Activated naive CD4-positive, alpha-beta T cell treated with anti-CD3 and anti-CD28 coated beads for 36 hours (primary cell): ENCODE measurements around the gene NUP37. TPM values are rescaled to one million over a fixed set of nuclear protein-coding genes. Genes with fewer than 3 reads are reported as not detected.
A peak's percentile ranks its signal among the peaks of the same experiment; 100 is the strongest.
"Not testable (repeated sequence)": the region's sequence is repeated elsewhere in the genome, so short reads cannot be mapped to it uniquely, and the experiment has no call there.

ENCODE experiments used
- CTCF ChIA-PET: fragments of 350-600 bp; sonication (Branson Sonifier 250); formaldehyde crosslinking; loops from one replicate; lab custom pipeline; 2021; ENCODE audit warnings: antibody characterized with exemption; lab: Charles Lee
- DNase-seq: peaks from one replicate; pipeline ENCODE4 v3.0.0-alpha.2; 2020
- H3K27ac Mint-ChIP-seq: one replicate; pipeline ENCODE4 v1.8.0; 2021; ENCODE audit warnings: mild to moderate bottlenecking, mixed read lengths
- H3K27me3 Mint-ChIP-seq: one replicate; pipeline ENCODE4 v1.8.0; 2021; ENCODE audit warnings: low read depth, mixed read lengths
- H3K36me3 Mint-ChIP-seq: one replicate; pipeline ENCODE4 v1.8.0; 2021; ENCODE audit warnings: low read depth, mixed read lengths
- H3K4me1 Mint-ChIP-seq: one replicate; pipeline ENCODE4 v1.8.0; 2021; ENCODE audit warnings: low read depth, mixed read lengths
- H3K4me3 Mint-ChIP-seq: one replicate; pipeline ENCODE4 v1.8.0; 2021; ENCODE audit warnings: mild to moderate bottlenecking, moderate library complexity, mixed read lengths
- H3K9me3 Mint-ChIP-seq: one replicate; pipeline ENCODE4 v1.8.0; 2021; ENCODE audit warnings: mixed read lengths
- intact Hi-C: fragments of 100-400 bp; cut with micrococcal nuclease; formaldehyde crosslinking; loops from one replicate; pipeline ENCODE4 v1.15.1; 2023
- total RNA-seq, 2 experiments: library from RNA; stranded (reverse); gene quantifications; one replicate each; pipeline ENCODE4 v1.2.3, GENCODE V29; 2021

The NUP37 gene
- total RNA-seq, 2 experiments from 2014 or later = 85.3 to 88.0 TPM

DNA sequence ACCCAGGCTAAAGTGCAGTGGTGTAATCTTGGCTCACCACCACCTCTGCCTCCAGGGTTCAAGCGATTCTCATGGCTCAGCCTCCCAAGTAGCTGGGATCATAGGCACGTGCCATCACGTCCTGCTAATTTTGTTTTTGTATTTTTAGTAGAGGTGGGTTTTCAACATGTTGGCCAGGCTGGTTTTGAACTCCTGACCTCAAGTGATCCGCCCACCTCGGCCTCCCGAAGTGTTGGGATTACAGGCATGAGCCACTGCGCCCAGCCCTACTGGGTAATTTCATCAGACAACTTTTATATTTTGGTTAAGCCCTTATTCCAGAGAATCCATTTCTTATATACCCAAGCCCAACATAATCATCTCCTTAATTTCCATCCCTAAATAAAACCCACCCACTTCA lies 47.8 kb downstream of the NUP37 start:
- intact Hi-C loops, H3K9me3 Mint-ChIP-seq, H3K27me3 Mint-ChIP-seq, H3K4me3 Mint-ChIP-seq, H3K27ac Mint-ChIP-seq, H3K36me3 Mint-ChIP-seq, H3K4me1 Mint-ChIP-seq, DNase-seq: not testable (repeated sequence)
- CTCF ChIA-PET = interaction anchor here (0.6 kb wide), 1 partner anchor 38 kb away, joined by 4 read pairs; no protein-coding TSS in a partner anchor

DNA sequence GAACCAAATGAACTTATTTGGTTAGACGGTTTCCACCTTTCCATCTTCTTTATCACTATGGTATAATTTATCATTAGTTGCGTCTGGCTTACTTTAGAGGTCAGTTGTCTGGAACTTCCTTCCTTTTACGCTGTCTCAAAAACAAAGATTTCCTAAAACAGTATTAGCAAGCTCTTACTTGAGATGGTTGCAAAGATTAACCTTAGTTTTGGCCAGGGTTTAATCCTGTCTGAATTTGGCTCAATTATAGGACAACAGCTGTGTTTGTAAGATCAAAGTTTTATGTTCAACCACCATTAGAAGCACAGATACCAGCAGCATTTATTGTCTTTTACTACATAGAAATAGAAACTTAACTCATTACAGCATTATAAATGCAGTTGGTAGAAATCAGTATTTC lies 50.2 kb downstream of the NUP37 start:
- CTCF ChIA-PET = no interaction called here
- intact Hi-C loops = loop anchor here (10.0 kb wide), 1 partner anchor 275 kb away; no protein-coding TSS in a partner anchor
- Mint-ChIP-seq H3K4me3 (no peak overlapping the region), H3K27ac (no peak overlapping the region), H3K27me3 (no peaks in the 10 kb centered on the region), H3K36me3 (no peaks in the 10 kb centered on the region), H3K4me1 (no peaks in the 10 kb centered on the region), H3K9me3 (no peaks in the 10 kb centered on the region)
- DNase-seq = no peak

DNA sequence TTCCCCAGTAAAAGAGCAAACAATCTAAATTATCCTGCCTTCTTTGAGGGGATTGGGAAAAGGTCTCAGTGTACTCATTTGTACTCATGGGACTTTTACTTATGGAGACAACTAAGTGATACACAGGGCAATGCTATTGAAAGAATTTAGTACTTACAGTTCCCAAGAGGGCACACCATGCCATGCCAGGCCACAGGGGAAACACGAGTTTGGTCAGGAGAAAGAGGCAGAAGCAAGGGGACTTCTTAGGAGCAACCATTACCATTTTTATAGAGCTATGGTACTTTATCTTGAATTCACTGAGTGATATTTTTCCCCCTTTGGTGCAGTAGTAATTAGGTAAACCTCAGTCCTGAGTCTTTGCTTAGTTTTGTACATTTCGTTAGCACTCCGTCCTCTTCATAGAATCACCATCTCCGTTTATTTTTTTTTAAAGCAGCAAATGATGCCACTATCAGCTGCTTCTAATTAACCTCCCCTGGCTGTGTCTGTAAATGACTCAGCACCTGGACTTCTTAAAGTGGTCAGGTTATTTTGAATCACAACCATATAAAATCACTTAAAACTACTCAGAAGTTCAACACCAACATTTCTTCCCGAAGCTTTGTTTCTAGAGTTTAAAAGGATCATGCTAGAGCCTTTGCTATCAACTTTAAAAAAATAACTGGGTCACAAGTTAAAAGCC lies 52.2 kb downstream of the NUP37 start:
- CTCF ChIA-PET = no interaction called here
- H3K36me3 Mint-ChIP-seq = no peaks in the 10 kb centered on the region
- intact Hi-C loops = loop anchor here (10.0 kb wide), 1 partner anchor 273 kb away; no protein-coding TSS in a partner anchor

DNA sequence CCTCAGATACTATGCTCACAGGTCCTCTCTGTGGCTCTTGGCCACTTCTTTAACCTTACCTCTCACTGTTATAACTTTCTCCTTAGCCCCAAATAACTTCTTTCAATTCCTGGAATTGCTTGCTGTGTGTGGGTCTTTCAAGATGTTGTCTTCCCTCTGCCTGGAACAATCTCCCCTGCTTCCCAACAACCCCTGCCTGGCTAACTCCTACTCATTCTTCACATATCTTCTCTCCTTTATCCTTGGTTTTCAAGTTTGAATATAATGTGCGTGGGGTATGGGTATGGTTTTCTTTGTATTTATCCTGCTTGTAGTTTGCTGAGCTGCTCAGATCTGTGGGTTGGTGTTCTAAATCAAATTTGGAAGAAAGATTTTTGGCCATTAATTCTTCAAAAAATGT lies 55.4 kb downstream of the NUP37 start:
- peaks cover 15% of the 10 kb centered on the region for H3K4me1 Mint-ChIP-seq
- no peak for DNase-seq
- no peak overlapping the region for H3K4me3 Mint-ChIP-seq
- CTCF ChIA-PET = no interaction called here
- H3K27ac Mint-ChIP-seq = no peak overlapping the region
- intact Hi-C loops = loop anchor here (5.0 to 10.0 kb wide), 4 partner anchors 202 to 657 kb away; partner anchors contain the start of genes ARL1 and CHPT1
- no peaks in the 10 kb centered on the region for H3K27me3 Mint-ChIP-seq
- H3K9me3 Mint-ChIP-seq = no peaks in the 10 kb centered on the region
- H3K36me3 Mint-ChIP-seq = peaks cover 4% of the 10 kb centered on the region

More for the DNA sequence above, 52.2 kb downstream of the NUP37 start:
- H3K27ac Mint-ChIP-seq = no peak overlapping the region
- H3K4me3 Mint-ChIP-seq = no peak overlapping the region
- DNase-seq = no peak
- H3K27me3 Mint-ChIP-seq = no peaks in the 10 kb centered on the region
- H3K9me3 Mint-ChIP-seq = no peaks in the 10 kb centered on the region
- no peaks in the 10 kb centered on the region for H3K4me1 Mint-ChIP-seq

DNA sequence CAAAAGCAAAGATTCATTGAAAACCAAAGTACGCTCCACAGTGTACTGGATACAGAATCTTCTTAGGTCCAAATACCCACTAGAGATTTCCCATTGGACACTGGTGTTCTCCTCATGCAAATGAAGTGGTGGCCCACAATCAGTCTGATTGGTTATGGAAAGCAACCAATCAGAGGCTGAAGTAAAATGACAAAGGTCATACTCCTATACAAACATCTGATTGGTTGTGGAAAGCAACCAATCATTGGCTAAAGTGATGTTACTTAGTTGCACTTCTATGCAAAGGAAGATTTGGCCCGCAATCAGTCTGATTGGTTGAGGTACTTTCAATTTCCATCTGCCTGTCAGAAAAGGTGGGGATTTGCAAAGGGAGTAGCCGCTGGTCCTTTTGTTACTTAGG lies 56.8 kb downstream of the NUP37 start:
- H3K27ac Mint-ChIP-seq = no peak overlapping the region

DNA sequence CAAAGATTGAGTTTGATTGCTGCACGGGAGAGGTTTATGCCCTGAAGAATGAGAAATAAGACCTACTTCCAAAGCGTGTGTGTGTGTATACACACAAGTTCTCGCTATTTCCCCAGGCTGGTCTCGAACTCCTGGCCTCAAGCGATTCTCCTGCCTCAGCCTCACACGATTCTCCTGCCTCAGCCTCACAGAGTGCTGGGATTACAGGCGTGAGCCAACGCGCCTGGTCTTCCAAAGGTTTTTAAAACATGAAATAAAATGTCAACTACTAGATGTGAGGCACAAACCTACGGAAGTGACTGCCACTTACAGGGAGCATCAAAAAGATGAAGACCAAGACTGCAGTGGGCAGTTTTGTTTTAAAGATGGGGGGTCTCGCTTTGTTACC lies 57.5 kb downstream of the NUP37 start:
- H3K4me3 Mint-ChIP-seq = peak overlapping the region; percentile 96
- no peaks in the 10 kb centered on the region for H3K9me3 Mint-ChIP-seq
- H3K27ac Mint-ChIP-seq = peak overlapping the region; percentile 98
- peaks cover 29% of the 10 kb centered on the region for H3K4me1 Mint-ChIP-seq
- no peak for DNase-seq
- intact Hi-C loops = loop anchor here (1.0 to 10.0 kb wide), 13 partner anchors 18 to 1867 kb away; partner anchors contain the start of genes ARL1, CHPT1, DEPDC4 and DRAM1
- peaks cover 12% of the 10 kb centered on the region for H3K36me3 Mint-ChIP-seq
- no peaks in the 10 kb centered on the region for H3K27me3 Mint-ChIP-seq
- CTCF ChIA-PET = interaction anchor here (1.4 kb wide), 1 partner anchor 1486 kb away, joined by 3 read pairs; no protein-coding TSS in a partner anchor

More for the DNA sequence above, 56.8 kb downstream of the NUP37 start:
- CTCF ChIA-PET = no interaction called here
- H3K4me1 Mint-ChIP-seq = peaks cover 24% of the 10 kb centered on the region
- H3K27me3 Mint-ChIP-seq = no peaks in the 10 kb centered on the region
- intact Hi-C loops = loop anchor here (5.0 to 10.0 kb wide), 4 partner anchors 201 to 656 kb away; partner anchors contain the start of genes ARL1 and CHPT1
- H3K9me3 Mint-ChIP-seq = no peaks in the 10 kb centered on the region
- DNase-seq = no peak
- no peak overlapping the region for H3K4me3 Mint-ChIP-seq
- H3K36me3 Mint-ChIP-seq = peaks cover 8% of the 10 kb centered on the region

DNA sequence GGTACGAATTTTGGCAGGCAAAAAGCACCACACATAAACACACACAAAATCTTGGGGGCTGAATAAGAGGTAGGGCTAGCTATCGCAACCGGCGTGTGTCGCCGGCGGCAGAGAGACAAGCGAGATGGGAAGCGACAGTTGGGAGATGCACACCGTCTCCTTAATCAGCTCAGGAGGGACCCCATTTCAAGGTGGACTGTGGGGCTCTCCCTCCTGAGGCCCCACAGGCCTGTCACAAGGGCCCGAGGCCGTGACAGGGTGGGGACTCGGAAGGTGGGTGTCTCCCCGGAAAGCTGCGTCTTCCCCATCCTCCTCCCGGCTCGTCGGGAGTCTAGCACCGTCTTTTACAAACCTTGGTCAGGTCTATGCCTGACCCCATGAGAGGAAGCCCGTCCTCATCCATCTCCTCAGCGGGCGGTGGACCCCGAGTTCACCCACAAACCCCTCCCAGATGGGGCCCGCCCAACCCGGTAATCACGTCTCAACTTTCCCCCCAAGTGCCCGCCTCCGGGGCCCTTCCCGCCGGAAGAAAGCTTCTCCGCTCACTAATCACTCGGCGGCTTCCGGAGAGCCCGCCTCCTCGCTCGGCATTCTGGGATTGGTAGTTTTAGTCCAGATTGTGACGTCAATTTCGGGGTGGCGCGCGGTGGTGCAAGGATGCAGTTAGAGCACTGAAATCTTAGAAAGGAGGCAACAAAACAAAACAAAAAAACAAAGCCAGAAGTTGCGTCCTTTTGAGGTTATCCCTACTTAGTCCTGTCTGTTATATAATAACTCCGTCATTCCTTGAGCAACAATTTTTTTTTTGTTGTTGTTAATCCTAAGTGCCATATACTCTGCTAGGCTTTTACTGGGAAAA lies 58.1 kb downstream of the NUP37 start, which contains the start of gene WASHC3:
WASHC3 (minus strand) TSS at position 432 of the 859 bp plus-strand sequence; CDS start at position 403, 29 bp downstream.
- Mint-ChIP-seq H3K9me3 (no peaks in the 10 kb centered on the region), H3K4me3 (peak within 1 kb of the TSS; percentile 96), H3K27me3 (no peaks in the 10 kb centered on the region), H3K4me1 (peaks cover 29% of the 10 kb centered on the region), H3K36me3 (peaks cover 14% of the 10 kb centered on the region), H3K27ac (peak within 1 kb of the TSS; percentile 98)
- peak; percentile 98 for DNase-seq
- CTCF ChIA-PET = interaction anchor here (0.5 to 1.4 kb wide), 2 partner anchors 33 to 1486 kb away, joined by 3 read pairs; no protein-coding TSS in a partner anchor
- intact Hi-C loops = loop anchor here (1.0 to 10.0 kb wide), 15 partner anchors 17 to 1868 kb away; partner anchors contain the start of genes ARL1, CHPT1, DEPDC4 and DRAM1

DNA sequence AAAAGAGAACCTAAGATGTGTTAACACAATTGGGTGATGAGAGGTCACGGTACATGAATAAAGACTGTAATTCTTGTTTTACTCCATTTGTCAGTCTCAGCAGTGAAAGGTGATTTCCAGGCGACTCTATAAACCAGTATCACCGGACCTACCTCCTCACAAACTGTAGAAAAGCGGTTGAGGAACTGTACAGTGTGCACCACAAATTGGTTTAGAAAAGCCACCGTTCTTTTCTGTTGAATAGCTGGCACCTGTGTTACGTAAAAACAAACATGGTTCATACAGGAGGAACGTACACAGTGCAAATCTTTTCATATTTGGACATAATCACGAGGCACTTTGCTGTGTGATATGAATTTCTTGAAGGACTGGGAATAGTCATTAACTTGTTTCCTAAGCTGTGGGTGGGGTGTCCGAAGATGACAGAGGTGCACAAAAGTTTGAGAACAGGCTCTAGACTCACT lies 58.8 kb downstream of the NUP37 start:
- intact Hi-C loops = loop anchor here (1.0 to 10.0 kb wide), 6 partner anchors 144 to 654 kb away; partner anchors contain the start of genes ARL1 and CHPT1
- H3K4me3 Mint-ChIP-seq = peak overlapping the region; percentile 96
- H3K36me3 Mint-ChIP-seq = peaks cover 19% of the 10 kb centered on the region
- H3K27me3 Mint-ChIP-seq = no peaks in the 10 kb centered on the region
- H3K4me1 Mint-ChIP-seq = peaks cover 29% of the 10 kb centered on the region
- no peaks in the 10 kb centered on the region for H3K9me3 Mint-ChIP-seq
- peak overlapping the region; percentile 98 for H3K27ac Mint-ChIP-seq
- CTCF ChIA-PET = interaction anchor here (0.5 to 1.4 kb wide), 2 partner anchors 34 to 1487 kb away, joined by 3 read pairs; no protein-coding TSS in a partner anchor
- peak; percentile 50 for DNase-seq

DNA sequence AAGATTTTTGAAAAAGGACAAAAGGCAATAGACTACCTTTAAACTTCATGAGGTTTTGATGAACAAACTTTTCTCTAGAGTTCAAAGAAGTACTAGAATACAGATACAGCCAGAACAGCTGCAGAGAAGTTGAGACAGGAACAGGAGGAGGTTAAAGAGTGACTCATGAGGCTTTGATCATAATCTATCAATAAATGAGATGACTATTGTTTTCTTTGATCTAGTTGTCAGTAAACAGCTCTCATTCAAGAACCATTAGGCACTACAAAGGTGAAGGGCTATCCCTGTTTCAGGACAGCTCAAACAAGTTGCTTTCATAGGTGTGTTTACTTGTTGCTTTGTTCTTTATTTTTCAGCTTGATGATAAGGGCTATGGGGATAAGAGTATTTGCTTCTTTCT lies 60.6 kb downstream of the NUP37 start:
- intact Hi-C loops = loop anchor here (1.0 kb wide), 1 partner anchor 138 kb away; the partner anchor contains the start of gene PMCH
- DNase-seq = no peak
- H3K4me1 Mint-ChIP-seq = peaks cover 35% of the 10 kb centered on the region

DNA sequence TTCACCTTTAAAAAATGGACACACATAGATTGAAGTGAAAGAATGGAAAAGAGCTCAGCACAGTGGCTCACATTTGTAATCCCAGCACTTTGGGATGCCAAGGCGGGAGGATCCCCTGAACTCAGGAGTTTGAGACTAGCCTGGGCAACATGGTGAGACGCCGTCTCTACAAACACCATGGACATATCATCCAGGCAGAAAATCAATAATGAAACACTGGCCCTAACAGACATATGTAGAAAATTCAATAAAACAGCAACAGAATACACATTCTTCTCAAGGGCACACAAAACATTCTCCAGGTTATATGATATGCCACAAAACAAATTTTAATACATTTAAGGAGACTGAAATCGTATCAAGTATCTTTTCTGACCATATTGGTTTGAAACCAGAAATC lies 65.6 kb downstream of the NUP37 start:
- Mint-ChIP-seq H3K9me3 (no peaks in the 10 kb centered on the region), H3K4me3 (no peak overlapping the region), H3K27ac (no peak overlapping the region), H3K36me3 (peaks cover 32% of the 10 kb centered on the region), H3K4me1 (peaks cover 31% of the 10 kb centered on the region), H3K27me3 (no peaks in the 10 kb centered on the region)
- CTCF ChIA-PET = no interaction called here
- intact Hi-C loops = no loop called here
- no peak for DNase-seq

More for the DNA sequence above, 60.6 kb downstream of the NUP37 start:
- Mint-ChIP-seq H3K36me3 (peaks cover 28% of the 10 kb centered on the region), H3K4me3 (no peak overlapping the region), H3K27ac (no peak overlapping the region), H3K9me3 (no peaks in the 10 kb centered on the region), H3K27me3 (no peaks in the 10 kb centered on the region)
- CTCF ChIA-PET = interaction anchor here (0.6 to 1.2 kb wide), 2 partner anchors 38 to 65 kb away, joined by 3 read pairs; no protein-coding TSS in a partner anchor

DNA sequence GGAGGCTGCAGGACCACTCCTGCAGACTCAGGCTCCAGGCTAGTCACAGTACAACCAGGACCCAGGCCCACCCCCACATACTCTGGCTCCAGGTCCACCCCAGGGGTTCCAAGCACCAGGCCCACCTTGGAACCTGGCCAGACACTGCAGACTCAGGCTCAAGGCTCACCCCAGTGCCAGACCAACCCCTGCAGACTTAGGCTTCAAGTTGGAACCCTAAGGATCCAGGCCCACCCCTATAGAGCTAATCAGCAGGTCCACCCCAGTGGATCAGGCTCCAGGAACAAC lies 66.9 kb downstream of the NUP37 start:
- Mint-ChIP-seq H3K36me3 (peaks cover 27% of the 10 kb centered on the region), H3K27me3 (no peaks in the 10 kb centered on the region), H3K27ac (no peak overlapping the region), H3K4me3 (no peak overlapping the region), H3K4me1 (peaks cover 23% of the 10 kb centered on the region), H3K9me3 (no peaks in the 10 kb centered on the region)
- CTCF ChIA-PET = no interaction called here
- intact Hi-C loops = no loop called here
- no peak for DNase-seq
